NCI-H1930 (cell line): ENCODE data around the gene CPT1A.
"Not testable (repeated sequence)": the region's sequence is repeated elsewhere in the genome, so short reads cannot be mapped to it uniquely, and the experiment has no call there.

ENCODE experiments used
- DNase-seq, 2 experiments: peaks; one replicate each; lab custom pipeline; 2025; lab: John Stamatoyannopoulos, UW

The CPT1A gene

GRCh38 chr11:68841718-68842426 is at the start of gene CPT1A:
TSS of gene CPT1A (minus strand) at chr11:68841916. CDS start at chr11:68815474, 26,442 bp downstream.
- peak; percentile 56 to 58 for DNase-seq

GRCh38 chr11:68890490-68891231 is 48.9 kb upstream of the CPT1A start:
- no peak for DNase-seq

- DNase-seq = no peak
Observed at GRCh38 chr11:68889948-68890446, 48.3 kb upstream of the CPT1A start.

- not testable (repeated sequence) for DNase-seq
Observed at GRCh38 chr11:68884827-68885226, 43.1 kb upstream of the CPT1A start.

GRCh38 chr11:68882391-68882790 is 40.7 kb upstream of the CPT1A start:
- DNase-seq = no peak

GRCh38 chr11:68881320-68881719 is 39.6 kb upstream of the CPT1A start:
- no peak for DNase-seq

GRCh38 chr11:68880851-68881250 is 39.1 kb upstream of the CPT1A start:
- no peak for DNase-seq

GRCh38 chr11:68878022-68878421 is 36.3 kb upstream of the CPT1A start:
- DNase-seq = no peak

- DNase-seq = no peak
Observed at GRCh38 chr11:68872216-68873003, 30.7 kb upstream of the CPT1A start.

GRCh38 chr11:68870470-68870869 is 28.8 kb upstream of the CPT1A start:
- no peak for DNase-seq

GRCh38 chr11:68868221-68868835 is 26.6 kb upstream of the CPT1A start:
- DNase-seq = no peak

- no peak for DNase-seq
Observed at GRCh38 chr11:68867066-68867465, 25.4 kb upstream of the CPT1A start.

- DNase-seq = no peak
Observed at GRCh38 chr11:68865241-68865640, 23.5 kb upstream of the CPT1A start.

GRCh38 chr11:68863553-68864265 is 22.0 kb upstream of the CPT1A start:
- DNase-seq = no peak

GRCh38 chr11:68862421-68862820 is 20.7 kb upstream of the CPT1A start:
- no peak for DNase-seq

- no peak for DNase-seq
Observed at GRCh38 chr11:68859123-68859522, 17.4 kb upstream of the CPT1A start.

- no peak for DNase-seq
Observed at GRCh38 chr11:68857037-68857586, 15.4 kb upstream of the CPT1A start.

GRCh38 chr11:68856425-68857030 is 14.8 kb upstream of the CPT1A start:
- DNase-seq = not testable (repeated sequence)

GRCh38 chr11:68855205-68855981 is 13.7 kb upstream of the CPT1A start:
- DNase-seq = no peak
